Fibroblast of pulmonary artery (primary cell): Measurements from ENCODE around the gene PRDM16.

Source experiments
- DNase-seq: peaks from one replicate; pipeline ENCODE4 v3.0.0-alpha.2; 2010; ENCODE audit warnings: low read depth
- H3K4me3 ChIP-seq: replicated peaks from 2 replicates; pipeline ENCODE4 v1.5.1; 2011; ENCODE audit warnings: low read depth, mild to moderate bottlenecking, control low read depth, low read length, moderate library complexity
- CTCF ChIP-seq: IDR thresholded peaks from 2 replicates; pipeline ENCODE4 v1.5.1; 2011; ENCODE audit warnings: mild to moderate bottlenecking, control low read depth, low read length, inconsistent platforms; ENCODE audit errors: missing control alignments

Gene PRDM16

GRCh38 chr1:3079381-3080052 lies 10.5 kb downstream of the PRDM16 start:
- no peak overlapping the region for H3K4me3 ChIP-seq
- TF ChIP-seq CTCF: no peak
- no peak for DNase-seq

- H3K4me3 ChIP-seq: no peak overlapping the region
- DNase-seq: no peak
- no peak for TF ChIP-seq CTCF
These were observed 11.3 kb downstream of the PRDM16 start for GRCh38 chr1:3080053-3080955.

- H3K4me3 ChIP-seq: no peak overlapping the region
- DNase-seq: no peak
- TF ChIP-seq CTCF: no peak
These were observed 12.2 kb downstream of the PRDM16 start for GRCh38 chr1:3081171-3081683.

- no peak overlapping the region for H3K4me3 ChIP-seq
- TF ChIP-seq CTCF: no peak
- no peak for DNase-seq
These were observed 13.0 kb downstream of the PRDM16 start for GRCh38 chr1:3082051-3082450.

GRCh38 chr1:3082571-3083516 lies 13.8 kb downstream of the PRDM16 start:
- H3K4me3 ChIP-seq: no peak overlapping the region
- DNase-seq: no peak
- no peak for TF ChIP-seq CTCF

- no peak for TF ChIP-seq CTCF
- no peak overlapping the region for H3K4me3 ChIP-seq
- no peak for DNase-seq
These were observed 15.2 kb downstream of the PRDM16 start for GRCh38 chr1:3084154-3084553.
